GM21825 (cell line): ENCODE measurements around the gene SCAF1.

ENCODE experiments used
- ATAC-seq: cut with Tn5 transposase; IDR thresholded peaks from one replicate; pipeline ENCODE4 v1.9.1; 2021; ENCODE audit warnings: mild to moderate bottlenecking, moderate library complexity; ENCODE audit not compliant: unreplicated experiment

Gene SCAF1

DNA sequence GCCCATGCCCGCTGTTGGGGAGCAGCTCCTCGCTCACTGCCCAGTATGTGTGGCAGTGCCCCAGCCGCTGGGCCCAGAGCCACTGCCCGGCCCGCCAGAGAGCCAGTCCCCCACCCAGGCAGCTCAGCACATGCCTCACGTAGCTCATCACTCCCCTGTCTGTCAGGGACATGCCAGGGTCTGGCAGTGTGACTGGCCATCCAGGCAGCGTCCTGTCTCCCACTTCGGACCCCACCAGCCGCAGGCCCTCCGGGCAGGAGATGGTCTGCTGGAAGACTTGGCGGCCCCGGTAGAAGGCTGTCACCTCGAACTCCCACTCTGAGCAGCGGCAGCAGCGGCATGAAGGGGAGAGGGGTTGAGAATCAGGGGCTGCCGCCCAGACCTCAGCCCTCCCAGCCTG, 20.0 kb downstream of the SCAF1 start:
- no peak for ATAC-seq

DNA sequence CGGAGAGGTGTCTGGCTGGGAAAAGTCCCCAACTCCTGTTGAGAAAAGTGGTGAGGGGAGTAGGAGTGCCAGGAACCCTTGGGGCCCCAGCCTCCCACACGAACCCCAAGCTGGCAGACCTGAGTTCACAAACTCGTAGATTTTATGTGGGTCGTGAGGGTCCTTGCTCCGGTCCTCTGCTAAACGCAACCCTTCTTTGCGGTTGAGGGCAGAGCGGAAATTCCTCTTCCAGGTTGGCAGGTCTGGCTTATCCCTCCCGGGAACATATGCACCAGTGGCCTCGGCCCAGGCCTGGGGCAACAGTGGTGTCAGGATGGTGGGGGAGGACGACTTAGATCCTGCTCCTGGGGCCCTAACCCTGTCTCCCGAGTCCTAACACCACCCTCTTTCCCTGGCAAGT, 21.2 kb downstream of the SCAF1 start:
- ATAC-seq, result no peak

DNA sequence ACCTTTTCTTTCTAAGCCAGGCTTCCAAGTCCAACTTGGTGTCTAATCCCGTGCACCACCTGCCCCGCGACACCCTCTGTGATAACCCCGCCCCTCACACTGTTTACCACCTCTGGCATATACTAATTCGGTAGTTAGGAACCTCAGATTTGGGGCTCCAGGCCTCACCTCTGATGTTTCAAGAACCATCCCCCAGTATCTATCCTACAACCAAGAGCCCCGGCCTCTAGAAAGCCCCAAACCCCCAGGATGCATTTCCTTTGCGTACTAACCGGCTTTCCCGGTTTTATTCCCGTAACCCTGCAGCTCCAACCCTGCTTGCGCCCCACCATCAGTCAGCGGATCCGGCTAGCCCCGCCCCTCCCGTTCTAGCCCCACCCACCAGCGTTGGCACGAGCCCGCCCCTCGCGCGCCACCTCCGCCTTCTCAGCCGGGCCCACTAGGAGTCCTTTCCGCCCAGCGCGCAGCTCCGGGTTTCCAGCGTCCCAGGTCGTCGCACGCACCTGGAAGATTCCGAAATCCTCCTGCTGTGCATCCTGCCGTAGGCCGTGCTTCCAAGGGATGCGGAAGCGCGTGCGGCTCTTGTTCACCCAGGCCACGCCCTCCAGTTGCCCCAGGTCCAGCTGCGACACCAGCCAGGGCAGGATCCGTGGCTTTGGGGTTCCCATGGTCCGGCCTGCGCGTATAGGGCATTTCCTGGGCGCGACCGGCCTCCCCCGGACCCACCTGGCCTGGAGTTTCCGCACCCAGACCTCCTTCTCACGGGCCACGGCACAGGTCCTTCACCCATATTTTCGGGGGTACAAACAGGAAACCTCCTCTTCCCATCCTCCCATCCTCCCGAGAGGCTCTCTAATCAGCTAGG, 22.4 kb downstream of the SCAF1 start:
- peak; percentile 32 for ATAC-seq

GRCh38 chr19:49665036-49665350, 23.0 kb downstream of the SCAF1 start:
- ATAC-seq, result no peak

GRCh38 chr19:49665351-49666119, 23.5 kb downstream of the SCAF1 start, which contains the start of the genes BCL2L12 and IRF3:
BCL2L12 (plus strand) TSS chr19:49665933; CDS start chr19:49666693, 760 bp downstream.
IRF3 (minus strand) TSS chr19:49665857; CDS start chr19:49664838, 1,019 bp downstream.
- peak; percentile 74 for ATAC-seq

- ATAC-seq, result no peak
Observed at GRCh38 chr19:49666120-49666444, 24.1 kb downstream of the SCAF1 start.

GRCh38 chr19:49667473-49667872, 25.5 kb downstream of the SCAF1 start:
- no peak for ATAC-seq

DNA sequence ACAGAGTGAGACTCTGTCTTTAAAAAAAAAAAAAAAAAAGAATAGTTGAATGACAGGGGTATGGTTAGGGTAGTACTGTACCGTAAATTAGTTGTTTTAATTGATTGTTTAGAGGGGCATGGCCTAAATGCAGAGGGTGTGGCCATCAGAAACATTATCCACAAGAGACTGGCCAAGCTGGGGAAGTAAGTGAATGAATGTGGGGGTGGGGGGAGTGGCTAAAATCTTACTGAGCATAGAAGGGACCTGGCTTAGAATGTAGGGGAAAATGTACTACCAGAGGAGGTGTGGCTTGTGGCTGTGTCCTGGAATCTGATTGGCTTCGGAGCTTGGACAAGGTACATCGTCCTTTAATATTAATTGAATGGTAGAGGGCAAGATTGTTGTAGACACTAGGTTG, 27.5 kb downstream of the SCAF1 start:
- ATAC-seq, result no peak

GRCh38 chr19:49672131-49672919, 30.3 kb downstream of the SCAF1 start:
- ATAC-seq, result no peak

GRCh38 chr19:49676136-49676783, 34.3 kb downstream of the SCAF1 start:
- peak; percentile 19 for ATAC-seq

DNA sequence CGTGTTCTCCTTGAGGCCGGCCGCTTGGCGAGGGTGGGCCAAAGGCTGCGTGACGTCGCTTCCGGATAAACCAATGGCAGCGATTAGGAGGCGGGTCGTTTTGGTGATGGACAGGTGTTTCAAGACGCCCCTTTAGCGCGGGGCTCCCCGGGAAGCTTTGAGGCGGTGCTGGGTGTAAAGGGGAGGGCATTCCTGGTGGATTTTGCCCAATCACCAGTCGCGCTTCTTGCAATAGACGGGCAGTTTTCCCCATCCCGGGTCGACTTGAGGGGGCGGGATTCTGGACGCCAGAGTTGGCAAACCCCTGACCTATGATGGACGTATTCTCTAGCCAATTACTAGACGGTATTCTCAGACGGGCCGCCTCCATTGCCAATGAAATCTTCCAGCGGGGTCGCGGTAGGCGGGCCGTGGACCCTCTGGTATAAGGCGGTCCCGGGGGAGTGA, 34.8 kb downstream of the SCAF1 start:
- ATAC-seq, result peak; percentile 58

GRCh38 chr19:49677231-49677900, 35.4 kb downstream of the SCAF1 start, which contains the start of gene PRMT1:
PRMT1 (plus strand) TSS chr19:49677271; CDS start chr19:49677281, 10 bp downstream.
- no peak for ATAC-seq

GRCh38 chr19:49677901-49678674, 36.1 kb downstream of the SCAF1 start:
- ATAC-seq, result peak; percentile 21

- no peak for ATAC-seq
Observed at GRCh38 chr19:49678985-49679770, 37.2 kb downstream of the SCAF1 start.

GRCh38 chr19:49679771-49680413, 37.9 kb downstream of the SCAF1 start:
- no peak for ATAC-seq

DNA sequence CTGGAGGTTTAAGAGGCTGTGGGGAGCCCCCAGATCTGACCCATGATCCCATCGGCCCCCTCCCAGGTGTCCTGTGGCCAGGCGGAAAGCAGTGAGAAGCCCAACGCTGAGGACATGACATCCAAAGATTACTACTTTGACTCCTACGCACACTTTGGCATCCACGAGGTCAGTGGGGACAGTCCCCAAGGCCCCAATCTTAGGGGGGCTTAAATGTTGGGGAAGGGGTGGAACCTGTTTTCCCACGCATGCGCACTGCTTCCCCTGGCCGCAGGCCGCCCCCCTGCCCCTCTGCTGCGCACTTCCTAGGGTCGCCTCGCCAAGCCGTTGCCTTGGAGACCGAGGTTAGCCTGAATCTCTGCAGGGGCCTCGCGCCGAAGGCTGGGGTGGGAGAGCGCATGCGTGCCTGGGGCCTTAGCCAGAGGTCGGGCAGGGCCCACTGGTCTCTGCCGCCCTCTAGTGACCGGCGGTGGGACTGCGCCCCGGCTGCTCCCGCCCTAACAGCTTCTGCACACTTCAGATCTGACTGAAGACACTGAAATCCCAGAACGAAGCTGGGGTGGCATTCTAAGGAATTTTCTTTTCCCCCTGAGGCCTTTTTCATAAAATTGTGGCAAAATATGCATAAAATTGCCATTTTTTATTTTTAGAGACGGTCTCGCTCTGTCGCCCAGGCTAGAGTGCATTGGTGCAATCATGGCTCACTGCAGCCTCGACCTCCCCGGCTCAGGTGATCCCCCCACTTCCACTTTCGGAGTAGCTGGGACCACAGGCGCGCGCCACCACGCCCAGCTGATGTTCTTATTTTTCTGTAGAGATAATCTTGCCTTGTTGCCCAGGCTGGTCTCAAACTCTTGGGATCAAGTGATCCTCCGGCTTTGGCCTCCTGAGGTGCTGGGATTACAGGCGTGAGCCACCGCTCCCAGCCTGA, 38.7 kb downstream of the SCAF1 start:
- no peak for ATAC-seq

GRCh38 chr19:49681830-49682229, 39.8 kb downstream of the SCAF1 start:
- ATAC-seq, result no peak
